Measurements from ENCODE around the gene KANSL1.

DNA sequence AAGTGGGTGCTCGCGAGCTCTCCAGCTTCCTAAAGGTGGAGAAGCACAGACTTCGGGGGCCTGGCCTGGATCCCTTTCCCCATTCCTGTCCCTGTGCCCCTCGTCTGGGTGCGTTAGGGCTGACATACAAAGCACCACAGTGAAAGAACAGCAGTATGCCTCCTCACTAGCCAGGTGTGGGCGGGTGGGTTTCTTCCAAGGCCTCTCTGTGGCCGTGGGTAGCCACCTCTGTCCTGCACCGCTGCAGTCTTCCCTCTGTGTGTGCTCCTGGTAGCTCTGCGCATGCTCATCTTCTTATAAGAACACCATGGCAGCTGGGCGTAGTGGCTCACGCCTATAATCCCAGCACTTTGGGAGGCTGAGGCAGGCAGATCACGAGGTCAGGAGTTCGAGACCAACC, 196.1 kb downstream of the KANSL1 start:
- no peak for TF ChIP-seq POLR2A (IDR thresholded peaks at IDR 0.05)
- TF ChIP-seq, protein P1, sequence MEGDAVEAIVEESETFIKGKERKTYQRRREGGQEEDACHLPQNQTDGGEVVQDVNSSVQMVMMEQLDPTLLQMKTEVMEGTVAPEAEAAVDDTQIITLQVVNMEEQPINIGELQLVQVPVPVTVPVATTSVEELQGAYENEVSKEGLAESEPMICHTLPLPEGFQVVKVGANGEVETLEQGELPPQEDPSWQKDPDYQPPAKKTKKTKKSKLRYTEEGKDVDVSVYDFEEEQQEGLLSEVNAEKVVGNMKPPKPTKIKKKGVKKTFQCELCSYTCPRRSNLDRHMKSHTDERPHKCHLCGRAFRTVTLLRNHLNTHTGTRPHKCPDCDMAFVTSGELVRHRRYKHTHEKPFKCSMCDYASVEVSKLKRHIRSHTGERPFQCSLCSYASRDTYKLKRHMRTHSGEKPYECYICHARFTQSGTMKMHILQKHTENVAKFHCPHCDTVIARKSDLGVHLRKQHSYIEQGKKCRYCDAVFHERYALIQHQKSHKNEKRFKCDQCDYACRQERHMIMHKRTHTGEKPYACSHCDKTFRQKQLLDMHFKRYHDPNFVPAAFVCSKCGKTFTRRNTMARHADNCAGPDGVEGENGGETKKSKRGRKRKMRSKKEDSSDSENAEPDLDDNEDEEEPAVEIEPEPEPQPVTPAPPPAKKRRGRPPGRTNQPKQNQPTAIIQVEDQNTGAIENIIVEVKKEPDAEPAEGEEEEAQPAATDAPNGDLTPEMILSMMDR (IDR thresholded peaks at IDR 0.05): no peak
